Left renal pelvis (tissue), 4 donors: ENCODE measurements around the gene PCDHB2. TPM values are rescaled to one million over a fixed set of nuclear protein-coding genes. Genes with fewer than 3 reads are reported as not detected.
"Not testable (repeated sequence)": the region's sequence is repeated elsewhere in the genome, so short reads cannot be mapped to it uniquely, and the experiment has no call there.

ENCODE experiments used
- DNase-seq, 4 donors: peaks; one replicate each; pipeline ENCODE4 v3.0.0-alpha.2; 2013; ENCODE audit warnings: low read depth in 4 of 4, low spot score in 3 of 4
- polyA plus RNA-seq, 4 donors: library from polyadenylated mRNA; unstranded; fragments of 120-200 nt; gene quantifications; one replicate each; pipeline ENCODE4 v1.2.1, GENCODE V29; 2013; ENCODE audit not compliant: insufficient read length in 4 of 4

Gene PCDHB2
- 1 to 10 TPM; 3.5 to 7.9 (median 6.0) TPM for polyA plus RNA-seq

GRCh38 chr5:141094481-141095262 is at the start of gene PCDHB2:
TSS of gene PCDHB2 (plus strand) at chr5:141094615. CDS start at chr5:141094791, 176 bp downstream.
- no peak for DNase-seq

- DNase-seq: peak in 2 of 4 donors; percentile 8 to 21
Observed at GRCh38 chr5:141050622-141051520, 43.5 kb upstream of the PCDHB2 start, which contains the start of gene PCDHB1. TSS of gene PCDHB1 (plus strand) at chr5:141051374. CDS start at chr5:141051471, 97 bp downstream.

GRCh38 chr5:141051521-141051866 is 42.9 kb upstream of the PCDHB2 start:
- DNase-seq: no peak

- no peak for DNase-seq
Observed at GRCh38 chr5:141077826-141078225, 16.6 kb upstream of the PCDHB2 start.

GRCh38 chr5:141082228-141082627 is 12.2 kb upstream of the PCDHB2 start:
- DNase-seq: no peak

- DNase-seq: no peak
Observed at GRCh38 chr5:141084487-141084989, 9.9 kb upstream of the PCDHB2 start.

GRCh38 chr5:141095263-141095641 is 837 bp downstream of the PCDHB2 start:
- no peak for DNase-seq

GRCh38 chr5:141096181-141096580 is 1.8 kb downstream of the PCDHB2 start:
- DNase-seq: not testable (repeated sequence)

- DNase-seq: not testable (repeated sequence)
Observed at GRCh38 chr5:141096586-141096985, 2.2 kb downstream of the PCDHB2 start.

- no peak for DNase-seq
Observed at GRCh38 chr5:141100243-141100805, 5.9 kb downstream of the PCDHB2 start, which contains the start of gene PCDHB3. TSS of gene PCDHB3 (plus strand) at chr5:141100473. CDS start at chr5:141100650, 177 bp downstream.

- DNase-seq: no peak
Observed at GRCh38 chr5:141101059-141101458, 6.6 kb downstream of the PCDHB2 start.

- not testable (repeated sequence) for DNase-seq
Observed at GRCh38 chr5:141102070-141102469, 7.7 kb downstream of the PCDHB2 start.

- not testable (repeated sequence) for DNase-seq
Observed at GRCh38 chr5:141102471-141102870, 8.1 kb downstream of the PCDHB2 start.

GRCh38 chr5:141105350-141105749 is 10.9 kb downstream of the PCDHB2 start:
- no peak for DNase-seq

GRCh38 chr5:141119250-141119649 is 24.8 kb downstream of the PCDHB2 start:
- no peak for DNase-seq

- no peak for DNase-seq
Observed at GRCh38 chr5:141121563-141121962, 27.1 kb downstream of the PCDHB2 start, which contains the start of gene PCDHB4. TSS of gene PCDHB4 (plus strand) at chr5:141121818. CDS start at chr5:141121999, 181 bp downstream.

- DNase-seq: no peak
Observed at GRCh38 chr5:141121985-141122384, 27.6 kb downstream of the PCDHB2 start.

- DNase-seq: not testable (repeated sequence)
Observed at GRCh38 chr5:141123396-141124135, 29.2 kb downstream of the PCDHB2 start.

- no peak for DNase-seq
Observed at GRCh38 chr5:141127305-141127704, 32.9 kb downstream of the PCDHB2 start.
